PFSK-1 (cell line): ENCODE data around the gene SERPINB13.

ENCODE experiments used
- FOXP2 ChIP-seq: optimal IDR thresholded peaks from 2 replicates; pipeline ENCODE3; 2011; ENCODE audit warnings: borderline replicate concordance, control low read depth, inconsistent platforms; ENCODE audit not compliant: insufficient read depth; ENCODE audit errors: extremely low read length, extremely low read depth
- POLR2AphosphoS5 ChIP-seq: IDR thresholded peaks from 2 replicates; pipeline ENCODE4 v1.6.1; 2012; ENCODE audit warnings: low read depth, mild to moderate bottlenecking, control low read depth, low read length, moderate library complexity
- SIN3A ChIP-seq: IDR thresholded peaks from 2 replicates; pipeline ENCODE4 v1.6.1; 2012; ENCODE audit warnings: mild to moderate bottlenecking, low read length, moderate library complexity, borderline replicate concordance; ENCODE audit not compliant: insufficient read depth
- TAF1 ChIP-seq: IDR thresholded peaks from 2 replicates; pipeline ENCODE4 v1.6.1; 2012; ENCODE audit warnings: low read length, control low read depth, borderline replicate concordance; ENCODE audit not compliant: insufficient read depth
- TF ChIP-seq, protein P1 (sequence below), 2 experiments: IDR thresholded peaks; 2 replicates each; pipeline versions ENCODE4 v1.6.1 to v1.8.0; 2011 to 2012; ENCODE audit warnings: low read depth in 2 of 2, low read length in 2 of 2, control low read depth in 1 of 2, inconsistent platforms in 1 of 2, mild to moderate bottlenecking in 1 of 2, moderate library complexity in 1 of 2; ENCODE audit not compliant: insufficient read depth in 1 of 2

The SERPINB13 gene

DNA sequence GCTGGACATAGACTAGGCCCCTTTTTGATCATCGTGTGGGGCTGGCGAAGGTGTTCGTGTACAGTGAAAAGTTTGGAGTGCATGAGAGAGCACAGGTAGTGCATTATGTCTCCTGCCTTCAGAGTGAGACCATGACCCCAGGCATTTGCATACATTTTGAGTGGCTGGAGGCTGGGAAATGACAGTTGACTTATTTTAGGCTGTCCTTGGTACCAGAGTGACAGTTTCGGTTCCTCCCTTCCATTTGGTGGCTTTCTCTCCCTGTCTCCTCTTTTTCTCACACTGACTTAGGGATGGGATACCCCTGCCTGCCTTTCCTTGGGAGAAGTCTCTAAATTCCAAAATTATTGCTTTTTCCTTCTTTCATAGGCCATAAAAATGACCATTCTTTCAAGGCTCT is 24.9 kb upstream of the SERPINB13 start:
- no peak for TF ChIP-seq FOXP2
- TF ChIP-seq, protein P1, sequence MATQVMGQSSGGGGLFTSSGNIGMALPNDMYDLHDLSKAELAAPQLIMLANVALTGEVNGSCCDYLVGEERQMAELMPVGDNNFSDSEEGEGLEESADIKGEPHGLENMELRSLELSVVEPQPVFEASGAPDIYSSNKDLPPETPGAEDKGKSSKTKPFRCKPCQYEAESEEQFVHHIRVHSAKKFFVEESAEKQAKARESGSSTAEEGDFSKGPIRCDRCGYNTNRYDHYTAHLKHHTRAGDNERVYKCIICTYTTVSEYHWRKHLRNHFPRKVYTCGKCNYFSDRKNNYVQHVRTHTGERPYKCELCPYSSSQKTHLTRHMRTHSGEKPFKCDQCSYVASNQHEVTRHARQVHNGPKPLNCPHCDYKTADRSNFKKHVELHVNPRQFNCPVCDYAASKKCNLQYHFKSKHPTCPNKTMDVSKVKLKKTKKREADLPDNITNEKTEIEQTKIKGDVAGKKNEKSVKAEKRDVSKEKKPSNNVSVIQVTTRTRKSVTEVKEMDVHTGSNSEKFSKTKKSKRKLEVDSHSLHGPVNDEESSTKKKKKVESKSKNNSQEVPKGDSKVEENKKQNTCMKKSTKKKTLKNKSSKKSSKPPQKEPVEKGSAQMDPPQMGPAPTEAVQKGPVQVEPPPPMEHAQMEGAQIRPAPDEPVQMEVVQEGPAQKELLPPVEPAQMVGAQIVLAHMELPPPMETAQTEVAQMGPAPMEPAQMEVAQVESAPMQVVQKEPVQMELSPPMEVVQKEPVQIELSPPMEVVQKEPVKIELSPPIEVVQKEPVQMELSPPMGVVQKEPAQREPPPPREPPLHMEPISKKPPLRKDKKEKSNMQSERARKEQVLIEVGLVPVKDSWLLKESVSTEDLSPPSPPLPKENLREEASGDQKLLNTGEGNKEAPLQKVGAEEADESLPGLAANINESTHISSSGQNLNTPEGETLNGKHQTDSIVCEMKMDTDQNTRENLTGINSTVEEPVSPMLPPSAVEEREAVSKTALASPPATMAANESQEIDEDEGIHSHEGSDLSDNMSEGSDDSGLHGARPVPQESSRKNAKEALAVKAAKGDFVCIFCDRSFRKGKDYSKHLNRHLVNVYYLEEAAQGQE (IDR thresholded peaks at IDR 0.05; ENCODE audit: insufficient read depth in 1 of 2, low read depth in 2 of 2, low read length in 2 of 2), result no peak

DNA sequence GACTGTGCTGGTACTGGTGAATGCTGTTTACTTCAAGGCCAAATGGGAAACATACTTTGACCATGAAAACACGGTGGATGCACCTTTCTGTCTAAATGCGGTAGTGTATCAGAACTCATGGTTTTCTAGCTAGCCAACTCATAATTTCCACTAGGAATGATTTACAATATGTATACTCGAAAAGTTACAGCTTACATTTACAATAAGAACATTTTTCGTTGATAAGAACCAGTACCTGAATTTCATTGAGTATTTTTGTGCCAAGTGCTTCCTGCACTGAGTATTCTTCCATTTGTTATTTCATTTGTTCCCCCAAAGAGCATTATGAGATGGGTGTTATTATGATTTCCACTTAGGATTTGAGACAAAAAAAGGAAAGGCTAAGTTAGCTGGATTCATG is 23.1 kb upstream of the SERPINB13 start:
- no peak for TF ChIP-seq POLR2AphosphoS5
- TF ChIP-seq SIN3A, result no peak
- no peak for TF ChIP-seq TAF1
- no peak for TF ChIP-seq FOXP2
- TF ChIP-seq, protein P1 (IDR thresholded peaks at IDR 0.05; ENCODE audit: insufficient read depth in 1 of 2, low read depth in 2 of 2, low read length in 2 of 2), result no peak

DNA sequence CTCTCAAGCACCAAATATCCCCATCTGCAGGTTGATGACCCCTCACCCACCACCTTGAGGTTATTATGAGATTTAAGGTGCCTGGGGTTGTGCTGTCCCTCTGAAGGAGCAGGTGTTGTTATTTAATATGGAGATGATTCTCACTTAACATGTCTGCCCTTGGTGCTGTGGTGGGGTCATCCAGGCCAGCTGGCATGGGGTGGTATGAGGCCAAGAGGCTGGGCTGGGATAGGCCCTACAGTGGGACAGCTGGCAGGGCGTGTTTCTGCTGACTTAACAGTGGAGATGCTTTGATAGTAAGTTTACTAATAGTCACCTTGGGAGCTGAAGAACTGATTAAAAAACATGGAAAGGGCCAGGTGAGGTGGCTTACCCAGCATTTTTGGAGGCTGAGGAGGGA is 22.6 kb upstream of the SERPINB13 start:
- TF ChIP-seq, protein P1 (IDR thresholded peaks at IDR 0.05; ENCODE audit: insufficient read depth in 1 of 2, low read depth in 2 of 2, low read length in 2 of 2), result no peak
- TF ChIP-seq POLR2AphosphoS5 (no peak), FOXP2 (no peak), TAF1 (no peak), SIN3A (no peak)

DNA sequence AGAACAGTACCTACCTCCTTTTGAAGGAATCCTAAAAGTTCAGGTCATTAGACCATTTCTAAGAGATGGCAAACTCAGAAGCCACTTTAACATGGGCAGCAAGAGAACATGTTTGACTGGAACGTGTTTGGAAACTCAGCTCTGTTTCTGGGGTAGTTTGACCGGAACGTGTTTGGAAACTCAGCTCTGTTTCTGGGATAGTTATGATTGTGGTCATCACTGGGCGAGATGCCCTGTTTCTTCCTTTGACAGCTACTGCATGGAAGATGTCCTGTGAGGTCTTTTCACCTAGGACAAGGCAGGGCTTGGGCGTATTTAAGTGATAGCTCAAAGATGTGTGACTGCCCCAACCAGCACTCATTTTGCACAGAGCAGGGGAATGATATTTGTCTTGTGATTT is 19.9 kb upstream of the SERPINB13 start:
- TF ChIP-seq, protein P1 (IDR thresholded peaks at IDR 0.05; ENCODE audit: insufficient read depth in 1 of 2, low read depth in 2 of 2, low read length in 2 of 2), result no peak
- TF ChIP-seq TAF1, result no peak
- TF ChIP-seq POLR2AphosphoS5, result no peak
- no peak for TF ChIP-seq FOXP2
- TF ChIP-seq SIN3A, result no peak

DNA sequence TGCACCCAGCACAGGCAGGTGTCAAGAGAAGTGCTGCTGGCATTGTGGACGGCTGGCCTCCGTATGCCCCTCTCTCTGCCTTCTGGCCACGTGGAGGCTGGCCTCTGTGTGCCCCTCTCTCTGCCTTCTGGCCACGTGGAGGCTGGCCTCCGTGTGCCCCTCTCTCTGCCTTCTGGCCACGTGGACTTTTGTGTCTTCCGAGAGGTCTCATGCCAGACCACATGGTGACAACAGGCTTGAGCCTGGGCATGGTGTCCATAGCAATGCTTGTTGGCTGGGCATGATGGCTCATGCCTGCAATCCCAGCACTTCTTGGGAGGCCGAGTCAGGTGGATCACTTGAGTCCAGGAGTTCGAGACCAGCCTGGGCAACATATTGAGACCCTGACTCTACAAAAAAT is 19.3 kb upstream of the SERPINB13 start:
- TF ChIP-seq FOXP2, result no peak
- no peak for TF ChIP-seq POLR2AphosphoS5
- TF ChIP-seq TAF1, result no peak
- TF ChIP-seq, protein P1 (IDR thresholded peaks at IDR 0.05; ENCODE audit: insufficient read depth in 1 of 2, low read depth in 2 of 2, low read length in 2 of 2), result no peak
- TF ChIP-seq SIN3A, result no peak
